Stimulated activated CD4-positive, alpha-beta T cell treated with anti-CD3 and anti-CD28 coated beads, Interleukin-4, amount 100 ng/mL, for 48 hours (primary cell): ENCODE measurements around the gene C16orf96.

Experiments
- DNase-seq, 2 donors: peaks; one replicate each; pipeline ENCODE4 v3.0.0-alpha.2; 2020; ENCODE audit warnings: low read depth in 2 of 2

The C16orf96 gene

DNA sequence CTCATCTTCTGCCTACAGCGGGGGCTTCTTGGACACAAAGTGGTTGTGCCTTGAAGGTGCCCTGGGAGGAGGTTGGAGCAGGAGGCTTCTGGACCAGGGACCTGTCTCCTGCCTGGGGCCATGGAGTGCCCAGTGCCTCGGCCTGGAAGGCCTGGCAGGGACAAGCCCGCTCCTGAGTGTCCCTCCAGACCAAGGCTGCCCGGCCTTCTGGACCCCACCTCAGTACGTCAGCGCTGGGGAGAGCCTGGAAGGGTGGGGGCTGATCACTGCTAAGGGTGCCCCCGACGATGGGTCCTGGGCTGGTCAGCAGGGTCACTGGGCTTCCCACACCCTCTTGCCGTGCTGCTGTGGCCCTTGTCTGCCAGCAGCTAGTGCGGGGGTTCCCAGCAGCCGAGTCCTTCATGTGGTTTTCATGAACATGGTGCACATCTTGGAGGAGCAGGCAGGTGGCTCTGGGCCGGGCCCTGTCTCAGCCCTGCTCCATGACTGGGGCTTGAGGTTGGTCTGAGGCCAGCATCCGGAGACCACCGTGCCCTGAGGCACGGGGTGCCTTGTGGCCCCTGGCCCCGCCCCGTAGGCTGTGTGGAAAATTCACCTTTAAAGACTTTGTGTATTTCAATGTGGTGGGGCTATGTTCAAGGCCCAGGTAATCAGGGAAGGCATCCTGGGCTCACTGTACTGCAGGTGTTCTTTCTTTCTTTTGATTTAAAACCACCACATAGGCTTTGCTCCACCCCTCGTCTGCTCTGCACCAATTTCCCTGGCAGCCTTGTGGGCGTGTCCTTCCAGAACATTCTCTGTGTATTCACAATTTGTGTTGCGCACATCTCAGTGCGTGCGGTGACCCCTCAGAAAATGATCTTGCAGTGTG, 90.9 kb downstream of the C16orf96 start:
- no peak for DNase-seq

DNA sequence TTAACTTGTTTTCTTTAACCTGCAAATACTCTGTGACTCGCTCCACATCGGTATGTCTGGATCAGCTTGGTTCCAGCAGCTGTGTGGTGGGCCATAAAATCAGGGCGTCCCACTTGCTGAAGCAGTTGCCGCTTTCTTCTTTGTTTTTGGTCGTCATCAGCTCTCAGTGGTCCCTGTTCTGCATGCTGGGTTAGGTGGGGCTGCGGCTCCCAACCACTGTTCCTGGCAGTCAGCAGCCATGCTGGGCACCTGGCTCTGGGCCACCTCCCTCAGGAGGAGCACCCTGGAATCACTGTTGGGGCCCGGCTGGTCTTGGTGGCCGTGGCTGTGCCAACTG, 91.5 kb downstream of the C16orf96 start:
- no peak for DNase-seq

DNA sequence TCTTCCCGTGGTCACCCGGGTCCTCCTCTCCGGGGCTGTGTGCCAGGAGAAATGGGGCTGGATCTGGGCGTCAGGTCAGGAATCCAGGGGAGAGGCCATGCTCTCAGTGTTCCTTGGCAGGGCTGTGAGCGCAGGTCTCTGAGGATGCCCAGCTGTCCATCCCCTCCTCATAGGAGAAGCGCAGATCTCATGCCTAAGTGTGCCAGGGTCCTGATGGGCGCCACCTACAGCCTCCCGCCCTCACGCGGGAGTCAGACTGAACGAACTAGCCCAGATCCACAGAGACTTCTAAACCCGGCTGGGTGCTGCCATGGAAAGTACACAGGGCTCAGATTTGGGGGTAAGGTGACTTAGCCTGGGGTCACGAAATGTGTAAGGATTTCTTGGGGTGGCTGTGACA, 92.8 kb downstream of the C16orf96 start:
- DNase-seq = no peak

DNA sequence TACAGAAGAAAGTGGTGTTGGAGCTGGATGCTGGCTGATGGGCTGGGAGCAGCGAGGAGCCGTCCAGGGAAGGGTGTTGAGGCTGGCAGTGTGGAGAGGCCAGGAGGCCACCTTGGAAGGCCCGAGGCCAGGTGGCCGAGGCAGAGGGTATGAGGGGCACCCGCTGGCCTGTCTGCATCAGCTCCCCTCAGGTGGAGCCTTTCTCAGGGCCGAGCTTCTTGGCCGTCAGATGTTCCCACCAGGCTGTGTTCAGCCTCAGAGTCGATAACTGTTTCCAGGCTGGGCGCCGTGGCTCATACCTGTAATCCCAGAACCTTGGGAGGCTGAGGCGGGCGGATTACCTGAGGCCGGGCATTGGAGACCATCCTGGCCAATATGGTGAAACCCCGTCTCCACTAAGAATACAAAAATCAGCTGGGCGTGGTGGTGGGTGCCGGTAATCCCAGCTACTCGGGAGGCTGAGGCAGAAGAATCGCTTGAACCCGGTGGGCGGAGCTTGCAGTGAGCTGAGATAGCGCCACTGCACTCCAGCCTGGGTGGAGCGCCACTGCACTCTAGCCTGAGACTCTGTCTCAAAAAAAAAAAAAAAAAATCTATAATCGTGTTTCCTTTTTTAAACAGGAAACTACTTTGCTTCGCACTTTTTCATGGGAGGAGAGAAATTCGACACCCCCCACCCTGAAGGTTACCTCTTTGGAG, 93.8 kb downstream of the C16orf96 start:
- DNase-seq = no peak
